ENCODE data around the gene CITED4. TPM values are rescaled to one million over a fixed set of nuclear protein-coding genes. Genes with fewer than 3 reads are reported as not detected.
A peak's percentile ranks its signal among the peaks of the same experiment; 100 is the strongest.

The CITED4 gene
- total RNA-seq, 1 donor from 2014 or later: 101 TPM

DNA sequence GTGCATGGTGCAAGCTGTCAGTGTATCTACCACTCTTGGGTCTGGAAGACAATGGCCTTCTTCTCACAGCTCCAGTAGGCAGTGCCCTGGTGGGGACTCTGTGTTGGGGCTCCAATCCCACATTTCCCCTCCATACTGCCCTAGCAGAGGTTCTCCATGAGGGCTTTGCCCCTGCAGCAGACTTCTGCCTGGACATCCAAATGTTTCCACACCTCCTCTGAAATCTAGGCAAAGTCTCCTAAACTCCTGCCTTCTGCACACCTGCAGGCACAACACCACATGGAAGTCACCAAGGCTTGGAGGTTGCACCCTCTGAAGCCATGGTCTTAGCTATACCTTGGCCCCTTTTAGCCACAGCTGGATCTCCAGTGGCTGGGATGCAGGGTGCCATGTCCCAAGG lies 31.8 kb upstream of the CITED4 start:
- H3K27me3 Mint-ChIP-seq: no peaks in the 10 kb centered on the region
- TF ChIP-seq, protein P1, sequence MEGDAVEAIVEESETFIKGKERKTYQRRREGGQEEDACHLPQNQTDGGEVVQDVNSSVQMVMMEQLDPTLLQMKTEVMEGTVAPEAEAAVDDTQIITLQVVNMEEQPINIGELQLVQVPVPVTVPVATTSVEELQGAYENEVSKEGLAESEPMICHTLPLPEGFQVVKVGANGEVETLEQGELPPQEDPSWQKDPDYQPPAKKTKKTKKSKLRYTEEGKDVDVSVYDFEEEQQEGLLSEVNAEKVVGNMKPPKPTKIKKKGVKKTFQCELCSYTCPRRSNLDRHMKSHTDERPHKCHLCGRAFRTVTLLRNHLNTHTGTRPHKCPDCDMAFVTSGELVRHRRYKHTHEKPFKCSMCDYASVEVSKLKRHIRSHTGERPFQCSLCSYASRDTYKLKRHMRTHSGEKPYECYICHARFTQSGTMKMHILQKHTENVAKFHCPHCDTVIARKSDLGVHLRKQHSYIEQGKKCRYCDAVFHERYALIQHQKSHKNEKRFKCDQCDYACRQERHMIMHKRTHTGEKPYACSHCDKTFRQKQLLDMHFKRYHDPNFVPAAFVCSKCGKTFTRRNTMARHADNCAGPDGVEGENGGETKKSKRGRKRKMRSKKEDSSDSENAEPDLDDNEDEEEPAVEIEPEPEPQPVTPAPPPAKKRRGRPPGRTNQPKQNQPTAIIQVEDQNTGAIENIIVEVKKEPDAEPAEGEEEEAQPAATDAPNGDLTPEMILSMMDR (conservative IDR thresholded peaks at IDR 0.05): no peak
- no peak overlapping the region for H3K4me3 Mint-ChIP-seq
- H3K4me1 Mint-ChIP-seq (ENCODE audit: unreplicated experiment): peaks cover 7% of the 10 kb centered on the region
- no peak for DNase-seq (ENCODE audit: extremely low spot score, unreplicated experiment)
- no peak overlapping the region for H3K27ac Mint-ChIP-seq
- H3K9me3 Mint-ChIP-seq: no peaks in the 10 kb centered on the region
- no peaks in the 10 kb centered on the region for H3K36me3 Mint-ChIP-seq

DNA sequence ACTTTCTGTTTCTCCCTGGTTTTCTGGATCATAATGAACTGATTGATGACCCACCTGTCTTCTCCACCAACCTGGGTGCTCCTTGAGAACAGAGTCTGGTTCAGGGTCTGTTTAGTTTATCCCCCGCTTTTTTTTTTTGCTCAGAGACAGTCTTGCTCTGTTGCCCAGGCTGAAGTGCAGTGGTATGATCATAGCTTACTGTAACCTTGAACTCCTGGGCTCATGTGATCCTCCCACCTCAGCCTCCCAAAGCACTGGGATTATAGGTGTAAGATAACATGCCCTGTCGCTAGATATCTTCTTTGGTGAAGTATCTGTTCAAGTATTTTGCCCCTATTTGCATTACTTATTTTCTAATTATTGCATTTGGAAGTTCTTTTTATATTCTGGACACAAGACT lies 30.2 kb upstream of the CITED4 start:
- TF ChIP-seq, protein P1 (conservative IDR thresholded peaks at IDR 0.05): no peak
- Mint-ChIP-seq H3K27ac (no peak overlapping the region), H3K9me3 (no peaks in the 10 kb centered on the region), H3K4me3 (no peak overlapping the region), H3K27me3 (peaks cover 5% of the 10 kb centered on the region), H3K36me3 (no peaks in the 10 kb centered on the region), H3K4me1 (ENCODE audit: unreplicated experiment) (no peaks in the 10 kb centered on the region)
- DNase-seq (ENCODE audit: extremely low spot score, unreplicated experiment): no peak

DNA sequence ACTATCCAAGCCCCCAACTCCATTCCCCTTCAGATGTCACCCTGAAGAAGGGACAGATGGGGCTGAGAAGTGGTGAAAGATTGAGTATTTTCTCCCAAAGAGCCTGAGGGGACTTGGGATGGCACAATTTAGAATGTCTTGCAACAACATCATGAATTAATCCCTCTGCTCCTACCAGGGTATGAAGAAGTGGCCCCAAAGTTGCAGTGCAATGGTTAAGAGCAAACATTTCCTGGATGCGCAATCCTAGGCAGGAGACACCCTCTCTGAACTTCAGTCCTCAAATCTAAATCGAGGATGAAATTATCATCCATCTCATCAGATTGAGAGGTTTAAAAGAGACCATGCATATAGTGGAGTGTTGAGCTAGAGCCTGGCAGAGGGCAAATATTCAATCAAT lies 28.6 kb upstream of the CITED4 start:
- H3K36me3 Mint-ChIP-seq: no peaks in the 10 kb centered on the region
- DNase-seq (ENCODE audit: extremely low spot score, unreplicated experiment): no peak
- H3K4me1 Mint-ChIP-seq (ENCODE audit: unreplicated experiment): no peaks in the 10 kb centered on the region
- no peaks in the 10 kb centered on the region for H3K9me3 Mint-ChIP-seq
- no peak overlapping the region for H3K4me3 Mint-ChIP-seq
- peaks cover 15% of the 10 kb centered on the region for H3K27me3 Mint-ChIP-seq
- no peak overlapping the region for H3K27ac Mint-ChIP-seq
- TF ChIP-seq, protein P1 (conservative IDR thresholded peaks at IDR 0.05): no peak

DNA sequence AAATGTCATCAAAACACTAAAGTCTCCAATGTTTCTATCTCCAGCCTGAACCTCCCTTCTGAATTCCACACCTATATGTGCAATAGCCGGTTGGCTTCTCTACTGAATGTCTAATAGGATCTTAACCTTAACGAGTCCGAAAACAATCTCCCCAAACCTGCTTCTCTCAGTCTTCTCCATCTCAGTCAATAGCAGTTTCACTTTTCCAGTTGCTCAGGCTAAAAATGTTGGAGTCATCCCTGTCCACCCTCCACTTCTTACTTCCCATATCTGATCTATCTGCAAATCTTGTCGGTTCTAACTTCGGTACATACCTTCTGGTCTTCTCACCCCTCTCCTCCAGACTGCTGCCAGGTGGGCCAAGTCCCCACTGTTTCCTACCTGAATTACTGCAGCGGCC lies 25.5 kb upstream of the CITED4 start:
- H3K27me3 Mint-ChIP-seq: peaks cover 25% of the 10 kb centered on the region
- TF ChIP-seq, protein P1 (conservative IDR thresholded peaks at IDR 0.05): no peak
- H3K9me3 Mint-ChIP-seq: no peaks in the 10 kb centered on the region
- no peaks in the 10 kb centered on the region for H3K36me3 Mint-ChIP-seq
- no peak overlapping the region for H3K27ac Mint-ChIP-seq
- no peak for DNase-seq (ENCODE audit: extremely low spot score, unreplicated experiment)
- no peaks in the 10 kb centered on the region for H3K4me1 Mint-ChIP-seq (ENCODE audit: unreplicated experiment)
- H3K4me3 Mint-ChIP-seq: no peak overlapping the region

DNA sequence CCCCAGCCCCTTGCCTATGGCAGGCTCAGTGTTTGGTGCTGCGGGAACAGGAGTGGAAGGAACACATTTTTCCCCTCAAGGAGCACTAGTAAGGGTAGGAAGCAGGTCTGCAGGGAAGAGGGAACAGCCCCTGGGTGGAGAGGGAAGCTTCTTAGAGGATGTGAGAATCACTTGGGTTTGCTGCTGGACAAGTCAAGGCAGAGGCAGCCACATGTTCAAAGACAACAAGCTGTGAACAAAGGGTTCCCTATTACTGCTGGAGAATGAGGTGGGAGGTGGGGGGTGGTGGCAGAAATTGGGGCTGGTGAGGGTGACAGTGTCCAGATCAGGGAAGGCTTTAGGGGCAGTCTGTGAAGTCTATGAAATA lies 24.8 kb upstream of the CITED4 start:
- TF ChIP-seq, protein P1 (conservative IDR thresholded peaks at IDR 0.05): no peak
- Mint-ChIP-seq H3K9me3 (no peaks in the 10 kb centered on the region), H3K27ac (peak overlapping the region; percentile 13), H3K4me3 (no peak overlapping the region), H3K36me3 (no peaks in the 10 kb centered on the region), H3K27me3 (peaks cover 25% of the 10 kb centered on the region), H3K4me1 (ENCODE audit: unreplicated experiment) (no peaks in the 10 kb centered on the region)
- no peak for DNase-seq (ENCODE audit: extremely low spot score, unreplicated experiment)
